ENCODE data around the gene OR4F6. TPM values are rescaled to one million over a fixed set of nuclear protein-coding genes. Genes with fewer than 3 reads are reported as not detected.
"Not testable (repeated sequence)": the region's sequence is repeated elsewhere in the genome, so short reads cannot be mapped to it uniquely, and the experiment has no call there.

The OR4F6 gene
- not detected in 2 replicates for total RNA-seq
- long read RNA-seq = 0 reads

- Mint-ChIP-seq H3K27ac (no peak within 1 kb of the TSS), H3K9me3 (ENCODE audit: low read depth) (no peaks in the 10 kb centered on the region), H3K27me3 (peaks cover 6% of the 10 kb centered on the region), H3K4me1 (ENCODE audit: low read depth) (peaks cover 2% of the 10 kb centered on the region), H3K4me3 (ENCODE audit: low read depth) (no peak within 1 kb of the TSS), H3K36me3 (ENCODE audit: insufficient read depth) (no peaks in the 10 kb centered on the region)
- no peak for TF ChIP-seq CTCF (IDR thresholded peaks at IDR 0.05; ENCODE audit: unreplicated experiment)
- DNase-seq (ENCODE audit: low spot score, unreplicated experiment) = no peak
These were observed at the start of gene OR4F6 for GRCh38 chr15:101803209-101803608. OR4F6 (plus strand) TSS chr15:101803509; CDS start chr15:101805720, 2,211 bp downstream.

- not testable (repeated sequence) for H3K4me1 Mint-ChIP-seq (ENCODE audit: low read depth); H3K4me3 Mint-ChIP-seq (ENCODE audit: low read depth); H3K9me3 Mint-ChIP-seq (ENCODE audit: low read depth); H3K27ac Mint-ChIP-seq; DNase-seq (ENCODE audit: low spot score, unreplicated experiment); H3K27me3 Mint-ChIP-seq; H3K36me3 Mint-ChIP-seq (ENCODE audit: insufficient read depth)
These were observed 38.5 kb upstream of the OR4F6 start for GRCh38 chr15:101764669-101765339.

GRCh38 chr15:101765340-101765671 lies 38.0 kb upstream of the OR4F6 start:
- not testable (repeated sequence) for H3K36me3 Mint-ChIP-seq (ENCODE audit: insufficient read depth); H3K27me3 Mint-ChIP-seq; H3K4me1 Mint-ChIP-seq (ENCODE audit: low read depth); H3K9me3 Mint-ChIP-seq (ENCODE audit: low read depth); DNase-seq (ENCODE audit: low spot score, unreplicated experiment); H3K27ac Mint-ChIP-seq; H3K4me3 Mint-ChIP-seq (ENCODE audit: low read depth)

- Mint-ChIP-seq H3K9me3 (ENCODE audit: low read depth) (no peaks in the 10 kb centered on the region), H3K27me3 (peaks cover 1% of the 10 kb centered on the region), H3K4me1 (ENCODE audit: low read depth) (no peaks in the 10 kb centered on the region), H3K27ac (peak overlapping the region; percentile 14), H3K36me3 (ENCODE audit: insufficient read depth) (no peaks in the 10 kb centered on the region), H3K4me3 (ENCODE audit: low read depth) (no peak overlapping the region)
- DNase-seq (ENCODE audit: low spot score, unreplicated experiment) = no peak
- TF ChIP-seq CTCF (IDR thresholded peaks at IDR 0.05; ENCODE audit: unreplicated experiment) = no peak
These were observed 37.4 kb upstream of the OR4F6 start for GRCh38 chr15:101765772-101766456.

GRCh38 chr15:101767083-101767640 lies 36.1 kb upstream of the OR4F6 start:
- not testable (repeated sequence) for H3K27me3 Mint-ChIP-seq; DNase-seq (ENCODE audit: low spot score, unreplicated experiment); H3K9me3 Mint-ChIP-seq (ENCODE audit: low read depth); H3K4me3 Mint-ChIP-seq (ENCODE audit: low read depth); H3K36me3 Mint-ChIP-seq (ENCODE audit: insufficient read depth); H3K27ac Mint-ChIP-seq; H3K4me1 Mint-ChIP-seq (ENCODE audit: low read depth)
- TF ChIP-seq CTCF (IDR thresholded peaks at IDR 0.05; ENCODE audit: unreplicated experiment) = peak; percentile 19

GRCh38 chr15:101772921-101773320 lies 30.4 kb upstream of the OR4F6 start:
- no peak for TF ChIP-seq CTCF (IDR thresholded peaks at IDR 0.05; ENCODE audit: unreplicated experiment)
- Mint-ChIP-seq H3K36me3 (ENCODE audit: insufficient read depth) (no peaks in the 10 kb centered on the region), H3K27ac (no peak overlapping the region), H3K4me1 (ENCODE audit: low read depth) (no peaks in the 10 kb centered on the region), H3K9me3 (ENCODE audit: low read depth) (no peaks in the 10 kb centered on the region), H3K4me3 (ENCODE audit: low read depth) (no peak overlapping the region), H3K27me3 (peaks cover 36% of the 10 kb centered on the region)
- no peak for DNase-seq (ENCODE audit: low spot score, unreplicated experiment)

Measured in progenitor cell of endocrine pancreas (in vitro differentiated cells).